Measurements from ENCODE around the gene MPL.
A peak's percentile ranks its signal among the peaks of the same experiment; 100 is the strongest.

DNA sequence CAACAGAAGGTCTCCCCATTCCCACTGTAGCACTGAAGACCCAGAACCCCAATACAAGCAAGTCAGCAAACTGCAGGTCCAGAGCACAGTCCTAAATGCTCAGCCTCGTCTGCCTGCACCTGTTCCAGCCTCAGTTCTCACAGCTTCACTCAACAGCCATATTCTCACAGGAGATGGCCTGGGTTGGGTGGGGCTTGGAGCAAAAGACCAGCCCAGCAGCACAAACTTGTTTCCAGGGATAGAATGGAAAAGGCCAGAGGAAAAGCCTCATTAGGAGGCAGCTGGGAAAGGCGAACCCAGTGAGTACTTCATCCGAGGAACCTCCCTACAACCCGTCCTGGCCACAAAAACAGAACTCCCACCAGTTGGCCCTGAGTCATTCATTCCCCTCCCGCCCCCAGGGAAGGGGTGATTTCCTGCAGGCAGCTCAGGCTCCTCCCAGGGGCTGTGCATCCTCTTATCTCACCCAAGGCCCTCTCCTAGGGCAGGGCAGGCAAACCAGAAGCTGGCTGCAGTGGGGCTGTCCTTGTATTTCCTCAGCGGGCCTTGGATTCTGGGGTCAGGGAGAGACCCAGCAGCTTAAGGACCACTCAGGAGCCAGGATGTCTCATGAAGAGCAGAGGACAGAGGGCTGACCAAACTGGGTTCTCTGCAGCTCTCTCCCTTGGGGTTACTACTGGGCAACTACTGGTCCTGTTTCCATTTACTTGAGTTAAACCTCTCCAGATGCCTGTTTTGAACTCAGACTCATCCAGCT is 7.4 kb upstream of the MPL start:
- TF ChIP-seq POLR2AphosphoS5 (IDR thresholded peaks at IDR 0.05; ENCODE audit: low read depth) (no peak), SPI1 (IDR thresholded peaks at IDR 0.05; ENCODE audit: borderline replicate concordance, low read depth) (0 out of 2 replicates have a peak, but pooled peaks have one; percentile 9), GABPA (IDR thresholded peaks at IDR 0.05; ENCODE audit: low read depth) (no peak)
- TF ChIP-seq, protein P1, sequence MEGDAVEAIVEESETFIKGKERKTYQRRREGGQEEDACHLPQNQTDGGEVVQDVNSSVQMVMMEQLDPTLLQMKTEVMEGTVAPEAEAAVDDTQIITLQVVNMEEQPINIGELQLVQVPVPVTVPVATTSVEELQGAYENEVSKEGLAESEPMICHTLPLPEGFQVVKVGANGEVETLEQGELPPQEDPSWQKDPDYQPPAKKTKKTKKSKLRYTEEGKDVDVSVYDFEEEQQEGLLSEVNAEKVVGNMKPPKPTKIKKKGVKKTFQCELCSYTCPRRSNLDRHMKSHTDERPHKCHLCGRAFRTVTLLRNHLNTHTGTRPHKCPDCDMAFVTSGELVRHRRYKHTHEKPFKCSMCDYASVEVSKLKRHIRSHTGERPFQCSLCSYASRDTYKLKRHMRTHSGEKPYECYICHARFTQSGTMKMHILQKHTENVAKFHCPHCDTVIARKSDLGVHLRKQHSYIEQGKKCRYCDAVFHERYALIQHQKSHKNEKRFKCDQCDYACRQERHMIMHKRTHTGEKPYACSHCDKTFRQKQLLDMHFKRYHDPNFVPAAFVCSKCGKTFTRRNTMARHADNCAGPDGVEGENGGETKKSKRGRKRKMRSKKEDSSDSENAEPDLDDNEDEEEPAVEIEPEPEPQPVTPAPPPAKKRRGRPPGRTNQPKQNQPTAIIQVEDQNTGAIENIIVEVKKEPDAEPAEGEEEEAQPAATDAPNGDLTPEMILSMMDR (IDR thresholded peaks at IDR 0.05; ENCODE audit: insufficient read depth, low read length) = no peak
- TF ChIP-seq, protein P2, sequence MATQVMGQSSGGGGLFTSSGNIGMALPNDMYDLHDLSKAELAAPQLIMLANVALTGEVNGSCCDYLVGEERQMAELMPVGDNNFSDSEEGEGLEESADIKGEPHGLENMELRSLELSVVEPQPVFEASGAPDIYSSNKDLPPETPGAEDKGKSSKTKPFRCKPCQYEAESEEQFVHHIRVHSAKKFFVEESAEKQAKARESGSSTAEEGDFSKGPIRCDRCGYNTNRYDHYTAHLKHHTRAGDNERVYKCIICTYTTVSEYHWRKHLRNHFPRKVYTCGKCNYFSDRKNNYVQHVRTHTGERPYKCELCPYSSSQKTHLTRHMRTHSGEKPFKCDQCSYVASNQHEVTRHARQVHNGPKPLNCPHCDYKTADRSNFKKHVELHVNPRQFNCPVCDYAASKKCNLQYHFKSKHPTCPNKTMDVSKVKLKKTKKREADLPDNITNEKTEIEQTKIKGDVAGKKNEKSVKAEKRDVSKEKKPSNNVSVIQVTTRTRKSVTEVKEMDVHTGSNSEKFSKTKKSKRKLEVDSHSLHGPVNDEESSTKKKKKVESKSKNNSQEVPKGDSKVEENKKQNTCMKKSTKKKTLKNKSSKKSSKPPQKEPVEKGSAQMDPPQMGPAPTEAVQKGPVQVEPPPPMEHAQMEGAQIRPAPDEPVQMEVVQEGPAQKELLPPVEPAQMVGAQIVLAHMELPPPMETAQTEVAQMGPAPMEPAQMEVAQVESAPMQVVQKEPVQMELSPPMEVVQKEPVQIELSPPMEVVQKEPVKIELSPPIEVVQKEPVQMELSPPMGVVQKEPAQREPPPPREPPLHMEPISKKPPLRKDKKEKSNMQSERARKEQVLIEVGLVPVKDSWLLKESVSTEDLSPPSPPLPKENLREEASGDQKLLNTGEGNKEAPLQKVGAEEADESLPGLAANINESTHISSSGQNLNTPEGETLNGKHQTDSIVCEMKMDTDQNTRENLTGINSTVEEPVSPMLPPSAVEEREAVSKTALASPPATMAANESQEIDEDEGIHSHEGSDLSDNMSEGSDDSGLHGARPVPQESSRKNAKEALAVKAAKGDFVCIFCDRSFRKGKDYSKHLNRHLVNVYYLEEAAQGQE (IDR thresholded peaks at IDR 0.05; ENCODE audit: insufficient replicate concordance, low read depth) = no peak

Measured in HL-60 (cell line).